H1 (cell line): ENCODE results near the gene OGN. TPM values are rescaled to one million over a fixed set of nuclear protein-coding genes. Genes with fewer than 3 reads are reported as not detected.

Experiments
- CTCF ChIA-PET: fragments of 300-600 bp; sonication (Branson Sonifier 250); formaldehyde crosslinking; loops from one replicate; lab custom pipeline; 2021; ENCODE audit not compliant: partially characterized antibody; lab: Charles Lee
- POLR2A ChIA-PET: fragments of 300-600 bp; sonication (Branson Sonifier 250); formaldehyde crosslinking; loops from one replicate; lab custom pipeline; 2021; ENCODE audit warnings: inconsistent platforms; ENCODE audit not compliant: partially characterized antibody; lab: Charles Lee
- DNase-seq, 2 experiments: peaks; one replicate each; pipeline versions ENCODE4 v3.0.0 to v3.0.0-alpha.2; 2010 to 2022; ENCODE audit warnings: low spot score in 2 of 2, low read depth in 1 of 2, mixed read lengths in 1 of 2
- FAIRE-seq: peaks from 2 replicates; lab custom pipeline; 2011; peaks lifted over from hg19 to GRCh38; lab: Jason Lieb, UNC
- H2AFZ ChIP-seq: 2 replicates; pipeline ENCODE4 v1.8.1; 2012; ENCODE audit warnings: low read length, inconsistent platforms
- H2AK5ac ChIP-seq: 2 replicates; pipeline ENCODE4 v1.6.1; 2013; ENCODE audit warnings: low read depth, low read length
- H2BK120ac ChIP-seq: replicated peaks from 2 replicates; pipeline ENCODE3; 2013; ENCODE audit warnings: low read depth, low read length, inconsistent platforms
- H2BK12ac ChIP-seq: 2 replicates; pipeline ENCODE4 v1.6.1; 2013; ENCODE audit warnings: low read depth, low read length
- H2BK15ac ChIP-seq: 2 replicates; pipeline ENCODE4 v1.6.1; 2013; ENCODE audit warnings: low read length
- H2BK20ac ChIP-seq: 2 replicates; pipeline ENCODE4 v1.6.1; 2013; ENCODE audit warnings: low read length
- H2BK5ac ChIP-seq: 2 replicates; pipeline ENCODE4 v1.6.1; 2013; ENCODE audit warnings: low read depth, low read length
- H3K14ac ChIP-seq: 2 replicates; pipeline ENCODE4 v1.6.1; 2013; ENCODE audit warnings: inconsistent platforms; ENCODE audit not compliant: insufficient read length
- H3K18ac ChIP-seq: 2 replicates; pipeline ENCODE4 v1.6.1; 2013; ENCODE audit warnings: low read length; ENCODE audit errors: extremely low read depth
- H3K23ac ChIP-seq: 2 replicates; pipeline ENCODE4 v1.6.1; 2013; ENCODE audit warnings: inconsistent platforms; ENCODE audit not compliant: insufficient read length
- H3K23me2 ChIP-seq: 2 replicates; pipeline ENCODE4 v1.6.1; 2013; ENCODE audit warnings: low read depth, low read length
- H3K27ac ChIP-seq: 2 replicates; pipeline ENCODE4 v1.6.1; 2011; ENCODE audit warnings: low read depth, low read length, inconsistent platforms
- H3K27me3 ChIP-seq, 4 experiments: replicated peaks in 1 of 4; 1 replicate in 1 of 4; 2 replicates in 3 of 4; pipeline versions ENCODE4 v1.6.1 to v1.8.1; 2011 to 2013; ENCODE audit warnings: low read length in 3 of 4, mild to moderate bottlenecking in 3 of 4, inconsistent platforms in 2 of 4, mixed read lengths in 2 of 4, moderate library complexity in 1 of 4; ENCODE audit not compliant: control insufficient read depth in 3 of 4, insufficient read depth in 3 of 4; ENCODE audit errors: extremely low read depth in 1 of 4
- H3K36me3 ChIP-seq, 4 experiments: 2 replicates each; pipeline versions ENCODE4 v1.6.1 to v1.8.1; 2011 to 2013; ENCODE audit warnings: mild to moderate bottlenecking in 4 of 4, low read length in 3 of 4, moderate library complexity in 2 of 4, control low read depth in 1 of 4, inconsistent platforms in 1 of 4; ENCODE audit not compliant: insufficient read depth in 4 of 4, control insufficient read depth in 2 of 4
- H3K4ac ChIP-seq: replicated peaks from 2 replicates; pipeline ENCODE3; 2013; ENCODE audit warnings: low read length, low read depth, mixed read lengths, inconsistent platforms; ENCODE audit not compliant: insufficient read length
- H3K4me1 ChIP-seq, 4 experiments: replicated peaks in 1 of 4; 1 replicate in 1 of 4; 2 replicates in 3 of 4; pipeline versions ENCODE4 v1.6.1 to v1.8.1; 2011 to 2013; ENCODE audit warnings: low read length in 3 of 4, inconsistent platforms in 2 of 4, mixed read lengths in 1 of 4; ENCODE audit not compliant: insufficient read depth in 4 of 4, control insufficient read depth in 3 of 4
- H3K4me2 ChIP-seq, 2 experiments: 2 replicates each; pipeline versions ENCODE4 v1.6.1 to v1.8.1; 2011 to 2013; ENCODE audit warnings: low read depth in 2 of 2, low read length in 2 of 2, control low read depth in 1 of 2, inconsistent platforms in 1 of 2, mild to moderate bottlenecking in 1 of 2; ENCODE audit not compliant: insufficient read depth in 1 of 2
- H3K4me3 ChIP-seq, 4 experiments: fragments of 200-600, 300-600 bp in 1 of 4; sonication (generic), shearing (Covaris generic), sonication (Bioruptor Twin) in 1 of 4; 2 replicates each; pipeline versions ENCODE4 v1.5.1 to v1.8.1; 2011 to 2016; ENCODE audit warnings: low read length in 4 of 4, low read depth in 3 of 4, control low read depth in 2 of 4, inconsistent platforms in 2 of 4, mild to moderate bottlenecking in 2 of 4, mixed read lengths in 1 of 4, moderate library complexity in 1 of 4; ENCODE audit not compliant: insufficient read depth in 2 of 4; ENCODE audit errors: extremely low read depth in 1 of 4
- H3K56ac ChIP-seq: replicated peaks from 2 replicates; pipeline ENCODE3; 2013; ENCODE audit warnings: low read depth, mild to moderate bottlenecking, mixed read lengths, low read length, inconsistent platforms; ENCODE audit not compliant: insufficient read length
- H3K79me1 ChIP-seq: 2 replicates; pipeline ENCODE4 v1.6.1; 2013; ENCODE audit warnings: low read depth, low read length, control low read depth
- H3K79me2 ChIP-seq, 2 experiments: 2 replicates each; pipeline versions ENCODE4 v1.6.1 to v1.8.1; 2012 to 2013; ENCODE audit warnings: low read length in 2 of 2, mild to moderate bottlenecking in 2 of 2, inconsistent platforms in 1 of 2; ENCODE audit not compliant: insufficient read depth in 2 of 2, control insufficient read depth in 1 of 2
- H3K9ac ChIP-seq, 4 experiments: replicated peaks in 1 of 4; 1 replicate in 1 of 4; 2 replicates in 3 of 4; pipeline versions ENCODE4 v1.6.1 to v1.8.1; 2011 to 2013; ENCODE audit warnings: low read depth in 3 of 4, low read length in 3 of 4, control low read depth in 2 of 4, mild to moderate bottlenecking in 2 of 4, moderate library complexity in 2 of 4, inconsistent platforms in 1 of 4; ENCODE audit errors: extremely low read depth in 1 of 4
- H3K9me3 ChIP-seq, 2 experiments: 2 replicates each; pipeline versions ENCODE4 v1.6.1 to v1.8.1; 2012 to 2013; ENCODE audit warnings: mild to moderate bottlenecking in 2 of 2, moderate library complexity in 2 of 2, control low read depth in 1 of 2, inconsistent platforms in 1 of 2, low read depth in 1 of 2, low read length in 1 of 2, mixed read lengths in 1 of 2; ENCODE audit not compliant: insufficient read depth in 2 of 2
- H4K20me1 ChIP-seq, 2 experiments: replicated peaks in 1 of 2; 2 replicates each; pipeline versions ENCODE3 to v1.8.1; 2011 to 2013; ENCODE audit warnings: inconsistent platforms in 2 of 2, low read length in 2 of 2, mild to moderate bottlenecking in 1 of 2; ENCODE audit not compliant: insufficient read depth in 2 of 2, control insufficient read depth in 1 of 2
- H4K5ac ChIP-seq: 2 replicates; pipeline ENCODE4 v1.6.1; 2013; ENCODE audit warnings: low read length, low read depth, mixed read lengths, inconsistent platforms; ENCODE audit not compliant: insufficient read length
- H4K8ac ChIP-seq: 2 replicates; pipeline ENCODE4 v1.8.0; 2013; ENCODE audit warnings: mild to moderate bottlenecking, moderate library complexity, low read length, inconsistent platforms; ENCODE audit not compliant: insufficient read depth; ENCODE audit errors: extremely low read depth
- H4K91ac ChIP-seq: replicated peaks from 2 replicates; pipeline ENCODE3; 2013; ENCODE audit warnings: low read length, mixed read lengths, inconsistent platforms; ENCODE audit not compliant: insufficient read length
- BACH1 ChIP-seq: IDR thresholded peaks from 2 replicates; pipeline ENCODE4 v1.6.1; 2012; ENCODE audit warnings: low read length, improper control_type of control experiment
- CBX8 ChIP-seq: fragments of 300-800, 300-1000 bp; sonication (generic); IDR thresholded peaks from 2 replicates; pipeline ENCODE4 v1.7.1; 2016; ENCODE audit warnings: low read depth, low read length, borderline replicate concordance
- CREB1 ChIP-seq: IDR thresholded peaks from 2 replicates; pipeline ENCODE4 v1.6.1; 2012; ENCODE audit warnings: inconsistent platforms
- EZH2 ChIP-seq: fragments of 200-600 bp; sonication (generic); IDR thresholded peaks from 2 replicates; pipeline ENCODE4 v1.7.1; 2012; ENCODE audit warnings: low read depth, mild to moderate bottlenecking, moderate library complexity, low read length, inconsistent platforms; ENCODE audit not compliant: severe bottlenecking
- FOSL1 ChIP-seq: IDR thresholded peaks from 2 replicates; pipeline ENCODE4 v1.6.1; 2011; ENCODE audit warnings: mild to moderate bottlenecking, low read depth, low read length, moderate library complexity; ENCODE audit not compliant: insufficient read depth
- GABPA ChIP-seq: IDR thresholded peaks from 2 replicates; pipeline ENCODE4 v1.6.1; 2011; ENCODE audit warnings: mild to moderate bottlenecking, low read length, moderate library complexity, borderline replicate concordance; ENCODE audit not compliant: insufficient read depth
- HDAC6 ChIP-seq: IDR thresholded peaks from one replicate; pipeline ENCODE4 v1.7.1; 2012; ENCODE audit warnings: low read depth, mild to moderate bottlenecking, inconsistent platforms, low read length, moderate library complexity
- JUND ChIP-seq: IDR thresholded peaks from 2 replicates; pipeline ENCODE4 v1.6.1; 2011; ENCODE audit warnings: mild to moderate bottlenecking, improper control_type of control experiment, low read length
- POU5F1 ChIP-seq: IDR thresholded peaks from 2 replicates; pipeline ENCODE4 v1.6.1; 2011; ENCODE audit warnings: low read depth, mild to moderate bottlenecking, low read length, moderate library complexity
- SIN3A ChIP-seq, 2 experiments: IDR thresholded peaks in 1 of 2; conservative IDR thresholded peaks in 1 of 2; 2 replicates each; pipeline ENCODE4 v1.6.1; 2011 to 2012; ENCODE audit warnings: low read length in 2 of 2, improper control_type of control experiment in 1 of 2, low read depth in 1 of 2, mild to moderate bottlenecking in 1 of 2
- TAF1 ChIP-seq: IDR thresholded peaks from 2 replicates; pipeline ENCODE4 v1.6.1; 2011; ENCODE audit warnings: mild to moderate bottlenecking, low read depth, low read length
- TBP ChIP-seq: IDR thresholded peaks from 2 replicates; pipeline ENCODE4 v1.6.1; 2011; ENCODE audit warnings: low read depth, low read length, improper control_type of control experiment
- YY1 ChIP-seq: IDR thresholded peaks from 2 replicates; pipeline ENCODE4 v1.6.1; 2011; ENCODE audit warnings: low read depth, mild to moderate bottlenecking, low read length
- WGBS, 2 experiments: shearing (Covaris generic) in 1 of 2; methylation state at CpG; one replicate each; pipeline versions ENCODE4 v1.1.6 to v1.1.7; 2013 to 2015; ENCODE audit warnings: low lambda C conversion rate in 2 of 2, mixed read lengths in 2 of 2, inconsistent platforms in 1 of 2, low coverage in 1 of 2, missing lambda C conversion rate in 1 of 2; ENCODE audit not compliant: insufficient replicate concordance in 2 of 2, insufficient coverage in 1 of 2, insufficient read length in 1 of 2; ENCODE audit errors: extremely low coverage in 1 of 2, missing lambda C conversion rate in 1 of 2; 5-methylcytosine and 5-hydroxymethylcytosine counted together
- polyA plus RNA-seq, 7 experiments: library from polyadenylated mRNA; depleted of rRNA in 3 of 7; stranded (reverse) in 5 of 7; unstranded in 2 of 7; fragments of >200 nt in 5 of 7; fragments of 200-250 nt in 2 of 7; gene quantifications; 1 replicate in 5 of 7; 2 replicates in 1 of 7; 4 replicates in 1 of 7; pipeline versions ENCODE4 v1.2.1 to v1.2.3, GENCODE V29; 2011 to 2013; ENCODE audit warnings: missing spikeins in 2 of 7, mixed read lengths in 2 of 7
- total RNA-seq: library from RNA; stranded (reverse); fragmentation: NEBNext Ultra II Directional; extraction: Animal tissue kit (Norgen Biotek cat#: 25700); gene quantifications from 2 replicates; pipeline ENCODE4 v1.2.1, GENCODE V29; 2021
- TF ChIP-seq, protein P1 (sequence below): IDR thresholded peaks from 2 replicates; pipeline ENCODE4 v1.6.1; 2011; ENCODE audit warnings: low read depth, mild to moderate bottlenecking, low read length; ENCODE audit not compliant: insufficient read depth
- TF ChIP-seq, protein P2 (sequence below): IDR thresholded peaks from 2 replicates; pipeline ENCODE4 v1.6.1; 2012; ENCODE audit warnings: inconsistent platforms

The OGN gene
- total and polyA plus RNA-seq, 2 of the 8 experiments (the other 6 are each of a cell fraction or from before 2014, with no cell fraction given): not detected

DNA sequence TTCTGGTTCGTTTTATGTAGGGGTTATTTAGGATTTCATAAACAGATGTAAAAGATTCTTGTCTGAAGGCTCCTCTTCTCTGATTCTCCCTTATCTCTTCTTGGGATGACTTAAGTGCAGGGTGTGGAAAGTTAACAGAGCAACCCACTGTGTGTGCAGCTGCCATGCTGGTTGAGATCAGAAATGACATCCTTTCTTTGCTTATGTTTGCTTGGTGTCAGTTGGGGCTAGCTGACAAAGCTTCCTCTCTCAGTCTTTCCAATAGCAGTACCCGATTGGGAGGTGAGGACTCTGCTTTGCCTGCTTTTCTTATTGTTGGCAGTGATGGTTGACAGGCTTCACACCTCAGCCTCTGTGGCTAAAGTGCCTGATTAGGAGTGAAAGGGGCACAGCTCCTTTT lies 26.5 kb downstream of the OGN start:
- H4K5ac ChIP-seq: no peak overlapping the region
- 92% methylated on average over 2 of the region's 2 CpGs; no CpG with 5 or more reads in 1 of the 2 experiments for WGBS, 2 experiments
- H4K8ac ChIP-seq: no peak overlapping the region
- H3K56ac ChIP-seq: no peak overlapping the region
- H3K23me2 ChIP-seq: no peaks in the 10 kb centered on the region
- H3K18ac ChIP-seq: no peak overlapping the region
- H3K27ac ChIP-seq: no peak overlapping the region
- H3K4me1 ChIP-seq: peaks cover 0 to 8% (median 3%) of the 10 kb centered on the region in 4 experiments; a peak in 3 of 7 replicates
- H3K36me3 ChIP-seq: no peaks in the 10 kb centered on the region
- no peak for DNase-seq
- FAIRE-seq: no peak
- H2BK15ac ChIP-seq: no peak overlapping the region
- no peak overlapping the region for H3K4me2 ChIP-seq
- H3K9ac ChIP-seq: no peak overlapping the region
- H3K4me3 ChIP-seq: no peak overlapping the region
- POLR2A ChIA-PET: interaction anchor here (1.2 to 1.3 kb wide), 2 partner anchors 9 to 11 kb away, joined by 3 read pairs; no protein-coding TSS in a partner anchor
- H4K91ac ChIP-seq: no peak overlapping the region
- TF ChIP-seq CREB1 (no peak), EZH2 (no peak), FOSL1 (no peak), GABPA (no peak), POU5F1 (no peak), JUND (no peak), SIN3A (conservative IDR thresholded peaks at IDR 0.05 in 1 of 2, IDR thresholded peaks at IDR 0.05 in 1 of 2; ENCODE audit: low read depth in 1 of 2, low read length in 2 of 2) (no peak), HDAC6 (no peak), CBX8 (no peak), TBP (no peak), YY1 (no peak), TAF1 (no peak), BACH1 (no peak)
- TF ChIP-seq, protein P1, sequence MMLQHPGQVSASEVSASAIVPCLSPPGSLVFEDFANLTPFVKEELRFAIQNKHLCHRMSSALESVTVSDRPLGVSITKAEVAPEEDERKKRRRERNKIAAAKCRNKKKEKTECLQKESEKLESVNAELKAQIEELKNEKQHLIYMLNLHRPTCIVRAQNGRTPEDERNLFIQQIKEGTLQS: no peak
- TF ChIP-seq, protein P2, sequence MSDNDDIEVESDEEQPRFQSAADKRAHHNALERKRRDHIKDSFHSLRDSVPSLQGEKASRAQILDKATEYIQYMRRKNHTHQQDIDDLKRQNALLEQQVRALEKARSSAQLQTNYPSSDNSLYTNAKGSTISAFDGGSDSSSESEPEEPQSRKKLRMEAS: no peak
- no peaks in the 10 kb centered on the region for H4K20me1 ChIP-seq
- H3K79me1 ChIP-seq: no peaks in the 10 kb centered on the region
- H2BK120ac ChIP-seq: no peak overlapping the region
- no peak overlapping the region for H3K14ac ChIP-seq
- H3K79me2 ChIP-seq: no peaks in the 10 kb centered on the region
- H2BK12ac ChIP-seq: no peak overlapping the region
- no peak overlapping the region for H3K4ac ChIP-seq
- no peak overlapping the region for H2AFZ ChIP-seq
- H2BK20ac ChIP-seq: no peak overlapping the region
- no peak overlapping the region for H3K23ac ChIP-seq
- H3K9me3 ChIP-seq: no peaks in the 10 kb centered on the region
- H2BK5ac ChIP-seq: no peak overlapping the region
- CTCF ChIA-PET: no interaction called here
- H2AK5ac ChIP-seq: no peak overlapping the region
- H3K27me3 ChIP-seq: no peaks in the 10 kb centered on the region
